A549 (cell line): Measurements from ENCODE around the gene CPSF4. TPM values are rescaled to one million over a fixed set of nuclear protein-coding genes. Genes with fewer than 3 reads are reported as not detected.

Source experiments
- ATAC-seq, 2 experiments: fragments of 200-7000 bp in 1 of 2; fragments of >200 bp in 1 of 2; cut with Nextera tagmentation in 1 of 2; cut with Tn5 transposase in 1 of 2; 3 replicates each; pipeline versions ENCODE4 v1.8.0 to v1.9.1; 2018 to 2020; ENCODE audit warnings: mild to moderate bottlenecking in 1 of 2, moderate library complexity in 1 of 2
- CTCF ChIA-PET: fragments of 300-600 bp; sonication (Branson Sonifier 250); formaldehyde crosslinking; extraction: SDS; loops from one replicate; lab custom pipeline; 2021; ENCODE audit warnings: antibody characterized with exemption, inconsistent platforms; lab: Yijun Ruan, JAX
- POLR2A ChIA-PET: fragments of 350-600 bp; formaldehyde crosslinking; extraction: SDS; loops from one replicate; lab custom pipeline; 2021; ENCODE audit warnings: antibody characterized with exemption, inconsistent platforms; lab: Yijun Ruan, JAX
- DNase-seq, 2 experiments: peaks; one replicate each; pipeline versions ENCODE4 v3.0.0 to v3.0.0-alpha.2; 2011 to 2016; ENCODE audit warnings: low read depth in 1 of 2, low spot score in 1 of 2
- FAIRE-seq: peaks from 2 replicates; lab custom pipeline; 2011; peaks lifted over from hg19 to GRCh38; lab: Jason Lieb, UNC
- H3K27ac ChIP-seq, 2 experiments: fragments of >200 bp; sonication (Bioruptor Twin); formaldehyde crosslinking; 3 replicates each; pipeline ENCODE4 v1.5.1; 2016 to 2017
- H3K4me1 ChIP-seq: fragments of >200 bp; sonication (Bioruptor Twin); formaldehyde crosslinking; 3 replicates; pipeline ENCODE4 v1.6.1; 2016
- H3K4me2 ChIP-seq: fragments of >200 bp; sonication (Bioruptor Twin); formaldehyde crosslinking; 3 replicates; pipeline ENCODE4 v1.6.1; 2016
- H3K4me3 ChIP-seq: fragments of >200 bp; sonication (Bioruptor Twin); formaldehyde crosslinking; 3 replicates; pipeline ENCODE4 v1.5.1; 2016
- H3K9me3 ChIP-seq: fragments of >200 bp; sonication (Bioruptor Twin); formaldehyde crosslinking; 3 replicates; pipeline ENCODE4 v1.6.1; 2016
- ATOH8 ChIP-seq: fragments of 250-450 bp; sonication (Bioruptor Pico); IDR thresholded peaks from 2 replicates; pipeline ENCODE4 v1.5.0; 2020; ENCODE audit warnings: low read depth, mild to moderate bottlenecking, moderate library complexity
- BCL3 ChIP-seq: fragments of >200 bp; sonication (Bioruptor Twin); formaldehyde crosslinking; IDR thresholded peaks from 3 replicates; pipeline ENCODE4 v1.6.1; 2016
- BHLHE40 ChIP-seq: IDR thresholded peaks from 2 replicates; pipeline ENCODE4 v1.6.1; 2012; ENCODE audit warnings: low read depth, low read length, inconsistent platforms
- CEBPB ChIP-seq, 2 experiments: fragments of >200 bp in 1 of 2; sonication (Bioruptor Twin) in 1 of 2; formaldehyde crosslinking in 1 of 2; IDR thresholded peaks; 2 replicates each; pipeline ENCODE4 v1.6.1; 2012 to 2016
- CHD4 ChIP-seq: fragments of 200-600 bp; sonication (generic); IDR thresholded peaks from 2 replicates; pipeline ENCODE4 v1.6.1; 2016; ENCODE audit warnings: antibody characterized with exemption, mild to moderate bottlenecking, borderline replicate concordance
- EHF ChIP-seq: fragments of 250-450 bp; sonication (Bioruptor Pico); IDR thresholded peaks from 2 replicates; pipeline ENCODE4 v1.5.0; 2020; ENCODE audit warnings: mild to moderate bottlenecking
- FOSB ChIP-seq: fragments of 250-450 bp; sonication (Bioruptor Pico); IDR thresholded peaks from 2 replicates; pipeline ENCODE4 v1.5.0; 2020; ENCODE audit warnings: mild to moderate bottlenecking, moderate library complexity
- FOSL2 ChIP-seq, 2 experiments: fragments of 450-650 bp in 1 of 2; fragments of >200 bp in 1 of 2; sonication (Bioruptor Twin) in 1 of 2; formaldehyde crosslinking; IDR thresholded peaks; 2 replicates each; pipeline versions ENCODE4 v1.5.0 to v1.6.1; 2016 to 2020; ENCODE audit warnings: mild to moderate bottlenecking in 1 of 2, moderate library complexity in 1 of 2
- HDAC2 ChIP-seq: fragments of 200-600 bp; sonication (generic); IDR thresholded peaks from 2 replicates; pipeline ENCODE4 v1.6.1; 2016
- HES2 ChIP-seq: fragments of >200 bp; sonication (Bioruptor Twin); formaldehyde crosslinking; IDR thresholded peaks from 2 replicates; pipeline ENCODE4 v1.6.1; 2016
- HEYL ChIP-seq: fragments of 250-450 bp; sonication (Bioruptor Pico); IDR thresholded peaks from 2 replicates; pipeline ENCODE4 v1.8.0; 2021; ENCODE audit warnings: mild to moderate bottlenecking, moderate library complexity
- HOXA7 ChIP-seq: fragments of 250-450 bp; sonication (Bioruptor Pico); IDR thresholded peaks from 2 replicates; pipeline ENCODE4 v1.5.0; 2020; ENCODE audit warnings: mild to moderate bottlenecking, moderate library complexity
- HOXB5 ChIP-seq: fragments of 250-450 bp; sonication (Bioruptor Pico); IDR thresholded peaks from 2 replicates; pipeline ENCODE4 v1.5.0; 2020; ENCODE audit warnings: mild to moderate bottlenecking, moderate library complexity
- JUN ChIP-seq, 2 experiments: fragments of >200 bp; sonication (Bioruptor Twin); formaldehyde crosslinking; IDR thresholded peaks; 2 replicates in 1 of 2; 3 replicates in 1 of 2; pipeline ENCODE4 v1.6.1; 2016 to 2017
- JUNB ChIP-seq: fragments of >200 bp; sonication (Bioruptor Twin); formaldehyde crosslinking; IDR thresholded peaks from 2 replicates; pipeline ENCODE4 v1.6.1; 2016
- MAX ChIP-seq: IDR thresholded peaks from 2 replicates; pipeline ENCODE4 v1.6.1; 2012
- MYC ChIP-seq: IDR thresholded peaks from 2 replicates; pipeline ENCODE4 v1.6.1; 2012; ENCODE audit warnings: mild to moderate bottlenecking, inconsistent platforms, low read length, improper control_type of control experiment, borderline replicate concordance
- NPAS2 ChIP-seq: fragments of 250-450 bp; sonication (Bioruptor Pico); IDR thresholded peaks from 2 replicates; pipeline ENCODE4 v1.8.0; 2022; ENCODE audit warnings: mild to moderate bottlenecking, moderate library complexity, borderline replicate concordance
- NR3C1 ChIP-seq: fragments of >200 bp; sonication (Bioruptor Twin); formaldehyde crosslinking; IDR thresholded peaks from 3 replicates; pipeline ENCODE4 v1.6.1; 2017
- PHF8 ChIP-seq: fragments of 200-600 bp; sonication (generic); IDR thresholded peaks from 2 replicates; pipeline ENCODE4 v1.6.1; 2016; ENCODE audit warnings: low read depth, mild to moderate bottlenecking, antibody characterized with exemption, moderate library complexity, borderline replicate concordance
- POLR2A ChIP-seq: IDR thresholded peaks from 2 replicates; pipeline ENCODE4 v1.6.1; 2012; ENCODE audit warnings: mild to moderate bottlenecking, low read length
- RAD21 ChIP-seq, 2 experiments: fragments of >200 bp in 1 of 2; sonication (Bioruptor Twin) in 1 of 2; formaldehyde crosslinking in 1 of 2; IDR thresholded peaks in 1 of 2; conservative IDR thresholded peaks in 1 of 2; 2 replicates in 1 of 2; 3 replicates in 1 of 2; pipeline ENCODE4 v1.6.1; 2012 to 2018; ENCODE audit warnings: inconsistent platforms in 1 of 2
- RARB ChIP-seq: fragments of 250-450 bp; sonication (Bioruptor Pico); IDR thresholded peaks from 2 replicates; pipeline ENCODE4 v1.8.0; 2021; ENCODE audit warnings: mild to moderate bottlenecking, moderate library complexity
- SMC3 ChIP-seq: fragments of >200 bp; sonication (Bioruptor Twin); formaldehyde crosslinking; IDR thresholded peaks from 3 replicates; pipeline ENCODE4 v1.6.1; 2018; ENCODE audit warnings: inconsistent platforms
- TP53 ChIP-seq: fragments of 250-450 bp; sonication (Bioruptor Pico); IDR thresholded peaks from 2 replicates; pipeline ENCODE4 v1.5.0; 2021; ENCODE audit warnings: mild to moderate bottlenecking, moderate library complexity
- ZNF302 ChIP-seq: fragments of 250-450 bp; sonication (Bioruptor Pico); IDR thresholded peaks from 2 replicates; pipeline ENCODE4 v1.9.0; 2021; ENCODE audit warnings: inconsistent platforms, mild to moderate bottlenecking, moderate library complexity
- WGBS: methylation state at CpG from one replicate; pipeline ENCODE4 v1.1.6; 2017; ENCODE audit errors: missing lambda C conversion rate; 5-methylcytosine and 5-hydroxymethylcytosine counted together
- polyA plus RNA-seq, 4 experiments: library from polyadenylated mRNA; depleted of rRNA in 3 of 4; stranded (reverse); fragments of >200 nt; fragmentation: RNase III in 1 of 4; extraction: RNeasy Plus Mini Kit Qiagen cat#74134 plus additional on column Dnase treatment in 1 of 4; gene quantifications; 2 replicates in 3 of 4; 3 replicates in 1 of 4; pipeline ENCODE4 v1.2.3, GENCODE V29; 2011 to 2017
- TF ChIP-seq, protein P1 (sequence below): fragments of 450-650 bp; IDR thresholded peaks from 2 replicates; pipeline ENCODE4 v1.6.1; 2014; ENCODE audit warnings: antibody characterized with exemption
- TF ChIP-seq, protein P2 (sequence below): IDR thresholded peaks from 2 replicates; pipeline ENCODE4 v1.6.1; 2012
- TF ChIP-seq, protein P3 (sequence below): IDR thresholded peaks from 2 replicates; pipeline ENCODE4 v1.6.1; 2012; ENCODE audit warnings: low read depth, borderline replicate concordance

Gene CPSF4
- polyA plus RNA-seq, 2 of the 4 experiments (the other 2 are of a cell fraction): 28.7 to 35.6 TPM

DNA sequence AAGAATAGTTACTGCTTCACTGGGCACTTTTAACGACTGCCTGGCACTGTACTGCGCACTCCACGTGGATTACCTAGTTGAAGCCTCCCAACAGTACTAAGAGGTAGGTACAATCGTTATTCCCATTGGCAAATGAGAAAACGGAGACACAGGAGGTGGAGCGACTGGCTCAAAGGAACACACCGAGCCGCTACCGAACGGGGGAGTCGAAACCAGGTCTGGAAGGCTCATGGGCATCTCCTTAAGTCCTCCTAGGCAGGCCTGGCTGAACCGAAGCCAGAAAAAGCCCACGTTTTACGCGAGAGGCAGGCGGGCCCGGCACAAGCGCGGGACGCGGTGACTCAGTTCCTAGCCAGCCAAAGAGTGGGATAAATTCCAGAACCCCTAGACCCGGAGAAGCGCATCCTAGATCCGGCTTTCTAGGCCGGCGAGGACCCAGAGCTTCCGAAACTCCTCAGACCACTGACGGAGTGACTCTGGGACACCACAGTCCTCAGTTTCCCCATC lies 30.8 kb upstream of the CPSF4 start:
- CTCF ChIA-PET: interaction anchor here (0.7 to 1.7 kb wide), 5 partner anchors 10 to 97 kb away, joined by 3 to 6 read pairs (median 3); no protein-coding TSS in a partner anchor
- Histone ChIP-seq H3K4me3 (peak overlapping the region; percentile 99), H3K4me2 (peak overlapping the region; percentile 95), H3K9me3 (no peaks in the 10 kb centered on the region), H3K27ac (peak overlapping the region; percentile 97 to 98), H3K4me1 (peaks cover 34% of the 10 kb centered on the region)
- WGBS: under 1% methylated on average over 22 of the region's 28 CpGs
- 0 out of 2 replicates have a peak, but pooled peaks have one; percentile 32 for TF ChIP-seq TP53 (CRISPR knock-in tag)
- TF ChIP-seq ZNF302 (CRISPR knock-in tag): no peak
- no peak for TF ChIP-seq FOSL2 (IDR thresholded peaks at IDR 0.05)
- TF ChIP-seq FOSL2 (CRISPR knock-in tag; IDR thresholded peaks at IDR 0.05): peak; percentile 44
- peak; percentile 47; the same call in 1 of the 2 replicates for TF ChIP-seq MAX
- peak; percentile 43 to 66 for ATAC-seq
- POLR2A ChIA-PET: interaction anchor here (1.3 to 2.5 kb wide), 7 partner anchors 8 to 769 kb away, joined by 3 to 23 read pairs (median 12); partner anchors contain the start of genes ARPC1B, CPSF4, GPC2 and PTCD1
- no peak for FAIRE-seq
- peak; percentile 46 to 51 for DNase-seq

- no peaks in the 10 kb centered on the region for H3K9me3 ChIP-seq
- peak within 1 kb of the TSS; percentile 99 for H3K4me3 ChIP-seq
- peak within 1 kb of the TSS; percentile 95 for H3K4me2 ChIP-seq
- 2% methylated on average over 29 of the region's 72 CpGs for WGBS
- TF ChIP-seq HES2: no peak
- TF ChIP-seq ZNF302 (CRISPR knock-in tag): no peak
- peak; percentile 90 for TF ChIP-seq MYC
- TF ChIP-seq RAD21 (conservative IDR thresholded peaks at IDR 0.05 in 1 of 2, IDR thresholded peaks at IDR 0.05 in 1 of 2): no peak
- peak; percentile 78 for TF ChIP-seq PHF8
- peak; percentile 94 for TF ChIP-seq MAX
- TF ChIP-seq POLR2A: peak; percentile 86
- peak; percentile 97 to 100 for TF ChIP-seq CEBPB (IDR thresholded peaks at IDR 0.05)
- TF ChIP-seq FOSL2 (IDR thresholded peaks at IDR 0.05): no peak
- TF ChIP-seq FOSL2 (CRISPR knock-in tag; IDR thresholded peaks at IDR 0.05): peak; percentile 85
- TF ChIP-seq, protein P1, sequence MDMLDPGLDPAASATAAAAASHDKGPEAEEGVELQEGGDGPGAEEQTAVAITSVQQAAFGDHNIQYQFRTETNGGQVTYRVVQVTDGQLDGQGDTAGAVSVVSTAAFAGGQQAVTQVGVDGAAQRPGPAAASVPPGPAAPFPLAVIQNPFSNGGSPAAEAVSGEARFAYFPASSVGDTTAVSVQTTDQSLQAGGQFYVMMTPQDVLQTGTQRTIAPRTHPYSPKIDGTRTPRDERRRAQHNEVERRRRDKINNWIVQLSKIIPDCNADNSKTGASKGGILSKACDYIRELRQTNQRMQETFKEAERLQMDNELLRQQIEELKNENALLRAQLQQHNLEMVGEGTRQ: no peak
- no peak for TF ChIP-seq HOXA7 (CRISPR knock-in tag)
- no peak for TF ChIP-seq NPAS2 (CRISPR knock-in tag)
- TF ChIP-seq, protein P2, sequence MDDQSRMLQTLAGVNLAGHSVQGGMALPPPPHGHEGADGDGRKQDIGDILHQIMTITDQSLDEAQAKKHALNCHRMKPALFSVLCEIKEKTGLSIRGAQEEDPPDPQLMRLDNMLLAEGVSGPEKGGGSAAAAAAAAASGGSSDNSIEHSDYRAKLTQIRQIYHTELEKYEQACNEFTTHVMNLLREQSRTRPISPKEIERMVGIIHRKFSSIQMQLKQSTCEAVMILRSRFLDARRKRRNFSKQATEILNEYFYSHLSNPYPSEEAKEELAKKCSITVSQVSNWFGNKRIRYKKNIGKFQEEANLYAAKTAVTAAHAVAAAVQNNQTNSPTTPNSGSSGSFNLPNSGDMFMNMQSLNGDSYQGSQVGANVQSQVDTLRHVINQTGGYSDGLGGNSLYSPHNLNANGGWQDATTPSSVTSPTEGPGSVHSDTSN: 0 out of 2 replicates have a peak, but pooled peaks have one; percentile 34
- peak; percentile 54 for TF ChIP-seq HOXB5 (CRISPR knock-in tag)
- TF ChIP-seq, protein P3, sequence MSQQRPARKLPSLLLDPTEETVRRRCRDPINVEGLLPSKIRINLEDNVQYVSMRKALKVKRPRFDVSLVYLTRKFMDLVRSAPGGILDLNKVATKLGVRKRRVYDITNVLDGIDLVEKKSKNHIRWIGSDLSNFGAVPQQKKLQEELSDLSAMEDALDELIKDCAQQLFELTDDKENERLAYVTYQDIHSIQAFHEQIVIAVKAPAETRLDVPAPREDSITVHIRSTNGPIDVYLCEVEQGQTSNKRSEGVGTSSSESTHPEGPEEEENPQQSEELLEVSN: no peak
- TF ChIP-seq EHF (CRISPR knock-in tag): 0 out of 2 replicates have a peak, but pooled peaks have one; percentile 6
- TF ChIP-seq NR3C1: no peak
- TF ChIP-seq SMC3: no peak
- TF ChIP-seq RARB: no peak
- TF ChIP-seq JUNB: no peak
- TF ChIP-seq HEYL (CRISPR knock-in tag): no peak
- no peak for TF ChIP-seq HDAC2
- TF ChIP-seq BHLHE40: no peak
- TF ChIP-seq FOSB: no peak
- no peak for TF ChIP-seq CHD4
- TF ChIP-seq ATOH8 (CRISPR knock-in tag): no peak
- peak; percentile 73 for TF ChIP-seq BCL3
- peak; percentile 95 to 99 for TF ChIP-seq JUN (IDR thresholded peaks at IDR 0.05)
- ChIA-PET CTCF (interaction anchor here (0.7 to 1.7 kb wide), 6 partner anchors 10 to 97 kb away, joined by 3 to 7 read pairs (median 3); no protein-coding TSS in a partner anchor), POLR2A (interaction anchor here (0.6 to 2.5 kb wide), 16 partner anchors 8 to 1020 kb away, joined by 3 to 23 read pairs (median 4); partner anchors contain the start of genes AP4M1, ARPC1B, CPSF4 and GPC2)
- peak; percentile 96 for DNase-seq
- no peak for FAIRE-seq
- ATAC-seq: peak; percentile 83 to 88
- peaks cover 34% of the 10 kb centered on the region for H3K4me1 ChIP-seq
- peak within 1 kb of the TSS; percentile 97 to 98 for H3K27ac ChIP-seq
Measured at GRCh38 chr7:99408379-99409191, 30.2 kb upstream of the CPSF4 start, which contains the start of the genes BUD31 and PDAP1. BUD31 (plus strand) TSS chr7:99408969; CDS start chr7:99411093, 2,124 bp downstream. PDAP1 (minus strand) TSS chr7:99408597; CDS start chr7:99408548, 49 bp downstream.
